ENCODE measurements around the gene PLEKHA6. TPM values are rescaled to one million over a fixed set of nuclear protein-coding genes. Genes with fewer than 3 reads are reported as not detected.

PLEKHA6 gene
- total and polyA plus RNA-seq, 2 of the 8 experiments (the other 6 are each of a cell fraction or from before 2014, with no cell fraction given) = 4.8 to 20.2 TPM

DNA sequence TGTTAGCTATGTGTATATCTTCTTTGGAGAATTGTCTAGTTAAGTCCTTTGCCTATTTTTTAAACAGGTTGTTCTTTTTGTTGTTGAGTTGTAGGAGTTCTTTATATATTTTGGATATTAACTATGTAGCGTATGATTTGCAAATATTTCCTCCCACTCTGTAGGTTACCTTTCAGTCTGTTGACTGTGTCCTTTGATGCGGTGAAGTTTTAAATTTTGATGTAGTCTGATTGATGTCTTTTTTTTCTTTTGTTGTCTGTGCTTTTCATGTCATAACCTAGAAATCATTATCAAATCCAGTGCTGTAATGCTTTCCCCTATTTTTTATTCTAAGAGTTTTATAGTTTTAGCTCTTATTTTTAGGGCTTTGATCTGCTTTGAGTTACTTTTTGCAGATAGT lies 154.8 kb downstream of the PLEKHA6 start (continued):
- TF ChIP-seq GTF2F1 (IDR thresholded peaks at IDR 0.05; ENCODE audit: borderline replicate concordance, low read depth, low read length) = no peak
- TF ChIP-seq SRF (IDR thresholded peaks at IDR 0.05; ENCODE audit: low read depth, low read length) = no peak
- no peak for TF ChIP-seq EGR1 (IDR thresholded peaks at IDR 0.05; ENCODE audit: borderline replicate concordance, low read depth, low read length)
- no peak for TF ChIP-seq CREB1 (IDR thresholded peaks at IDR 0.05)
- no peak for TF ChIP-seq PHF8 (conservative IDR thresholded peaks at IDR 0.05; ENCODE audit: low read depth, low read length)
- TF ChIP-seq, protein P1, sequence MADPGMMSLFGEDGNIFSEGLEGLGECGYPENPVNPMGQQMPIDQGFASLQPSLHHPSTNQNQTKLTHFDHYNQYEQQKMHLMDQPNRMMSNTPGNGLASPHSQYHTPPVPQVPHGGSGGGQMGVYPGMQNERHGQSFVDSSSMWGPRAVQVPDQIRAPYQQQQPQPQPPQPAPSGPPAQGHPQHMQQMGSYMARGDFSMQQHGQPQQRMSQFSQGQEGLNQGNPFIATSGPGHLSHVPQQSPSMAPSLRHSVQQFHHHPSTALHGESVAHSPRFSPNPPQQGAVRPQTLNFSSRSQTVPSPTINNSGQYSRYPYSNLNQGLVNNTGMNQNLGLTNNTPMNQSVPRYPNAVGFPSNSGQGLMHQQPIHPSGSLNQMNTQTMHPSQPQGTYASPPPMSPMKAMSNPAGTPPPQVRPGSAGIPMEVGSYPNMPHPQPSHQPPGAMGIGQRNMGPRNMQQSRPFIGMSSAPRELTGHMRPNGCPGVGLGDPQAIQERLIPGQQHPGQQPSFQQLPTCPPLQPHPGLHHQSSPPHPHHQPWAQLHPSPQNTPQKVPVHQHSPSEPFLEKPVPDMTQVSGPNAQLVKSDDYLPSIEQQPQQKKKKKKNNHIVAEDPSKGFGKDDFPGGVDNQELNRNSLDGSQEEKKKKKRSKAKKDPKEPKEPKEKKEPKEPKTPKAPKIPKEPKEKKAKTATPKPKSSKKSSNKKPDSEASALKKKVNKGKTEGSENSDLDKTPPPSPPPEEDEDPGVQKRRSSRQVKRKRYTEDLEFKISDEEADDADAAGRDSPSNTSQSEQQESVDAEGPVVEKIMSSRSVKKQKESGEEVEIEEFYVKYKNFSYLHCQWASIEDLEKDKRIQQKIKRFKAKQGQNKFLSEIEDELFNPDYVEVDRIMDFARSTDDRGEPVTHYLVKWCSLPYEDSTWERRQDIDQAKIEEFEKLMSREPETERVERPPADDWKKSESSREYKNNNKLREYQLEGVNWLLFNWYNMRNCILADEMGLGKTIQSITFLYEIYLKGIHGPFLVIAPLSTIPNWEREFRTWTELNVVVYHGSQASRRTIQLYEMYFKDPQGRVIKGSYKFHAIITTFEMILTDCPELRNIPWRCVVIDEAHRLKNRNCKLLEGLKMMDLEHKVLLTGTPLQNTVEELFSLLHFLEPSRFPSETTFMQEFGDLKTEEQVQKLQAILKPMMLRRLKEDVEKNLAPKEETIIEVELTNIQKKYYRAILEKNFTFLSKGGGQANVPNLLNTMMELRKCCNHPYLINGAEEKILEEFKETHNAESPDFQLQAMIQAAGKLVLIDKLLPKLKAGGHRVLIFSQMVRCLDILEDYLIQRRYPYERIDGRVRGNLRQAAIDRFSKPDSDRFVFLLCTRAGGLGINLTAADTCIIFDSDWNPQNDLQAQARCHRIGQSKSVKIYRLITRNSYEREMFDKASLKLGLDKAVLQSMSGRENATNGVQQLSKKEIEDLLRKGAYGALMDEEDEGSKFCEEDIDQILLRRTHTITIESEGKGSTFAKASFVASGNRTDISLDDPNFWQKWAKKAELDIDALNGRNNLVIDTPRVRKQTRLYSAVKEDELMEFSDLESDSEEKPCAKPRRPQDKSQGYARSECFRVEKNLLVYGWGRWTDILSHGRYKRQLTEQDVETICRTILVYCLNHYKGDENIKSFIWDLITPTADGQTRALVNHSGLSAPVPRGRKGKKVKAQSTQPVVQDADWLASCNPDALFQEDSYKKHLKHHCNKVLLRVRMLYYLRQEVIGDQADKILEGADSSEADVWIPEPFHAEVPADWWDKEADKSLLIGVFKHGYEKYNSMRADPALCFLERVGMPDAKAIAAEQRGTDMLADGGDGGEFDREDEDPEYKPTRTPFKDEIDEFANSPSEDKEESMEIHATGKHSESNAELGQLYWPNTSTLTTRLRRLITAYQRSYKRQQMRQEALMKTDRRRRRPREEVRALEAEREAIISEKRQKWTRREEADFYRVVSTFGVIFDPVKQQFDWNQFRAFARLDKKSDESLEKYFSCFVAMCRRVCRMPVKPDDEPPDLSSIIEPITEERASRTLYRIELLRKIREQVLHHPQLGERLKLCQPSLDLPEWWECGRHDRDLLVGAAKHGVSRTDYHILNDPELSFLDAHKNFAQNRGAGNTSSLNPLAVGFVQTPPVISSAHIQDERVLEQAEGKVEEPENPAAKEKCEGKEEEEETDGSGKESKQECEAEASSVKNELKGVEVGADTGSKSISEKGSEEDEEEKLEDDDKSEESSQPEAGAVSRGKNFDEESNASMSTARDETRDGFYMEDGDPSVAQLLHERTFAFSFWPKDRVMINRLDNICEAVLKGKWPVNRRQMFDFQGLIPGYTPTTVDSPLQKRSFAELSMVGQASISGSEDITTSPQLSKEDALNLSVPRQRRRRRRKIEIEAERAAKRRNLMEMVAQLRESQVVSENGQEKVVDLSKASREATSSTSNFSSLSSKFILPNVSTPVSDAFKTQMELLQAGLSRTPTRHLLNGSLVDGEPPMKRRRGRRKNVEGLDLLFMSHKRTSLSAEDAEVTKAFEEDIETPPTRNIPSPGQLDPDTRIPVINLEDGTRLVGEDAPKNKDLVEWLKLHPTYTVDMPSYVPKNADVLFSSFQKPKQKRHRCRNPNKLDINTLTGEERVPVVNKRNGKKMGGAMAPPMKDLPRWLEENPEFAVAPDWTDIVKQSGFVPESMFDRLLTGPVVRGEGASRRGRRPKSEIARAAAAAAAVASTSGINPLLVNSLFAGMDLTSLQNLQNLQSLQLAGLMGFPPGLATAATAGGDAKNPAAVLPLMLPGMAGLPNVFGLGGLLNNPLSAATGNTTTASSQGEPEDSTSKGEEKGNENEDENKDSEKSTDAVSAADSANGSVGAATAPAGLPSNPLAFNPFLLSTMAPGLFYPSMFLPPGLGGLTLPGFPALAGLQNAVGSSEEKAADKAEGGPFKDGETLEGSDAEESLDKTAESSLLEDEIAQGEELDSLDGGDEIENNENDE (IDR thresholded peaks at IDR 0.05; ENCODE audit: insufficient replicate concordance, low read length) = no peak
- TF ChIP-seq CTBP2 (IDR thresholded peaks at IDR 0.05; ENCODE audit: borderline replicate concordance, insufficient read depth, insufficient read length, low read length) = no peak
- no peak for TF ChIP-seq YY1 (IDR thresholded peaks at IDR 0.05; ENCODE audit: low read depth, low read length)
